Tibial nerve (tissue), 4 donors: ENCODE results near the gene B3GALNT1. TPM values are rescaled to one million over a fixed set of nuclear protein-coding genes. Genes with fewer than 3 reads are reported as not detected.

Experiments
- DNase-seq, 2 donors: peaks; one replicate each; pipeline ENCODE4 v3.0.0-alpha.2; 2019; ENCODE audit warnings: low spot score in 2 of 2
- H3K27ac ChIP-seq, 4 donors: fragments of 200-600 bp; sonication (generic) in 3 of 4; one replicate each; pipeline ENCODE4 v1.5.1; 2017 to 2019; ENCODE audit warnings: mild to moderate bottlenecking in 1 of 4
- H3K27me3 ChIP-seq, 2 donors: fragments of 200-600 bp; sonication (generic) in 1 of 2; one replicate each; pipeline versions ENCODE4 v1.5.1 to v1.6.0; 2017 to 2019
- H3K36me3 ChIP-seq, 3 donors: fragments of 200-600 bp; sonication (generic); one replicate each; pipeline ENCODE4 v1.5.1; 2018 to 2019
- H3K4me1 ChIP-seq, 4 donors: fragments of 200-600 bp; sonication (generic) in 3 of 4; one replicate each; pipeline ENCODE4 v1.5.1; 2017 to 2019
- H3K4me3 ChIP-seq, 4 donors: fragments of 200-600 bp; sonication (generic) in 3 of 4; one replicate each; pipeline ENCODE4 v1.5.1; 2017 to 2019; ENCODE audit warnings: mild to moderate bottlenecking in 1 of 4, moderate library complexity in 1 of 4
- H3K9me3 ChIP-seq, 4 donors: fragments of 200-600 bp; sonication (generic) in 3 of 4; one replicate each; pipeline ENCODE4 v1.5.1; 2017 to 2019
- EP300 ChIP-seq, 2 donors: sonication (generic); formaldehyde crosslinking; IDR thresholded peaks; one replicate each; pipeline ENCODE4 v1.6.1; 2017; ENCODE audit warnings: antibody characterized with exemption in 2 of 2, mild to moderate bottlenecking in 1 of 2
- POLR2A ChIP-seq, 2 donors: fragments of 450-650 bp; IDR thresholded peaks; one replicate each; pipeline ENCODE4 v1.6.1; 2017; ENCODE audit warnings: antibody characterized with exemption in 2 of 2, mild to moderate bottlenecking in 2 of 2, moderate library complexity in 2 of 2
- WGBS, 2 donors: methylation state at CpG; one replicate each; pipeline ENCODE4 v1.1.5; 2018; 5-methylcytosine and 5-hydroxymethylcytosine counted together
- total RNA-seq, 4 donors: library from RNA; depleted of rRNA; stranded (reverse); fragments of >200 nt; gene quantifications; one replicate each; pipeline ENCODE4 v1.1.0, GENCODE V29; 2016
- TF ChIP-seq, protein P1 (sequence below), 5 experiments: fragments of 200-600 bp in 3 of 5; fragments of 450-650 bp in 2 of 5; sonication (generic) in 3 of 5; IDR thresholded peaks; one replicate each; pipeline ENCODE4 v1.5.1; 2016 to 2019; ENCODE audit warnings: antibody characterized with exemption in 5 of 5, mild to moderate bottlenecking in 3 of 5, moderate library complexity in 2 of 5

The B3GALNT1 gene
- total RNA-seq, 4 donors from 2014 or later: 5.7 to 21.6 (median 8.2) TPM

- H3K9me3 ChIP-seq: no peaks in the 10 kb centered on the region
- H3K27me3 ChIP-seq: no peaks in the 10 kb centered on the region
- H3K27ac ChIP-seq: peak overlapping the region in 1 of 4 donors; percentile 14
- WGBS, 2 donors: 59 to 62% methylated on average over 6 of the region's 6 CpGs
- H3K4me1 ChIP-seq: peaks cover 0 to 22% (median 1%) of the 10 kb centered on the region in 4 donors
- H3K4me3 ChIP-seq: no peak overlapping the region
- DNase-seq: no peak
- TF ChIP-seq, protein P1, sequence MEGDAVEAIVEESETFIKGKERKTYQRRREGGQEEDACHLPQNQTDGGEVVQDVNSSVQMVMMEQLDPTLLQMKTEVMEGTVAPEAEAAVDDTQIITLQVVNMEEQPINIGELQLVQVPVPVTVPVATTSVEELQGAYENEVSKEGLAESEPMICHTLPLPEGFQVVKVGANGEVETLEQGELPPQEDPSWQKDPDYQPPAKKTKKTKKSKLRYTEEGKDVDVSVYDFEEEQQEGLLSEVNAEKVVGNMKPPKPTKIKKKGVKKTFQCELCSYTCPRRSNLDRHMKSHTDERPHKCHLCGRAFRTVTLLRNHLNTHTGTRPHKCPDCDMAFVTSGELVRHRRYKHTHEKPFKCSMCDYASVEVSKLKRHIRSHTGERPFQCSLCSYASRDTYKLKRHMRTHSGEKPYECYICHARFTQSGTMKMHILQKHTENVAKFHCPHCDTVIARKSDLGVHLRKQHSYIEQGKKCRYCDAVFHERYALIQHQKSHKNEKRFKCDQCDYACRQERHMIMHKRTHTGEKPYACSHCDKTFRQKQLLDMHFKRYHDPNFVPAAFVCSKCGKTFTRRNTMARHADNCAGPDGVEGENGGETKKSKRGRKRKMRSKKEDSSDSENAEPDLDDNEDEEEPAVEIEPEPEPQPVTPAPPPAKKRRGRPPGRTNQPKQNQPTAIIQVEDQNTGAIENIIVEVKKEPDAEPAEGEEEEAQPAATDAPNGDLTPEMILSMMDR (IDR thresholded peaks at IDR 0.05): no peak
- TF ChIP-seq EP300 (IDR thresholded peaks at IDR 0.05) (no peak), POLR2A (IDR thresholded peaks at IDR 0.05) (no peak)
- H3K36me3 ChIP-seq: no peaks in the 10 kb centered on the region
Observed at GRCh38 chr3:161070980-161071663, 34.0 kb downstream of the B3GALNT1 start.

DNA sequence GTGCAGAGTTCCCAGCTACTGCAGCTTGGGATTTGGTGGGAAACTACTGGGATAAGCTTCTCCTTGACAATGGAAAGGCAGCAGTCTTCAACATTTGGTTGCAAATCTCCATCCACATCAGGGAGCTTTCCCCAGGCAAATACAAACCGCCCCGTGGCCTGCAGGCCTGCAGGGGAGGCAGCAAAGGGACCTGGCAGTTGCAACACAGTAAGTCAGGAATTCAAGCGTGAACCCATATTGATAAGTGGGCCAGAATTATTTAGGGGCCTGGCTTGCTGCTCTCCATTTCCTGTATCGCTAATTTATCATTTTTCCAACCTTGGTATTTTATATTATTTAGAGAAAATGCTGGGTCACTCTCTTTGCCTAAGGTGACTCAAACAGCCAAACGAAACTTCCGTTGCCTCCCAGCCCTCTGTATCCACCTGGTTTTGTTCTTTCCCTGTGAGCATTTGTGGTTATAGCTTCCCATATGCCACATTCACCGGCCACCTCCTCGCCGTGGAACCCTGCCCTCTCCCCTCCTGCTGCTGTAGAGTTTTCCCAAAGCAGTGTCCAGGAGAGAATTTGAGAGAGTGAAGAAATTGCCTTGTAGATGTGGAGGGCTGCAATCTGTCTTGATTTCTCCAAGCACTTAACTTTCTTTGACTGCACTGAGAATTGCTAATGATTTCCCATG lies 34.8 kb downstream of the B3GALNT1 start:
- Histone ChIP-seq H3K9me3 (no peaks in the 10 kb centered on the region), H3K4me1 (peaks cover 0 to 22% (median 1%) of the 10 kb centered on the region in 4 donors), H3K27me3 (no peaks in the 10 kb centered on the region), H3K4me3 (no peak overlapping the region), H3K27ac (peak overlapping the region in 2 of 4 donors; percentile 14 to 43), H3K36me3 (no peaks in the 10 kb centered on the region)
- TF ChIP-seq EP300 (IDR thresholded peaks at IDR 0.05): no peak
- TF ChIP-seq, protein P1 (IDR thresholded peaks at IDR 0.05): no peak
- no peak for TF ChIP-seq POLR2A (IDR thresholded peaks at IDR 0.05)
- WGBS, 2 donors: 77 to 90% methylated on average over 9 of the region's 9 CpGs
- no peak for DNase-seq

DNA sequence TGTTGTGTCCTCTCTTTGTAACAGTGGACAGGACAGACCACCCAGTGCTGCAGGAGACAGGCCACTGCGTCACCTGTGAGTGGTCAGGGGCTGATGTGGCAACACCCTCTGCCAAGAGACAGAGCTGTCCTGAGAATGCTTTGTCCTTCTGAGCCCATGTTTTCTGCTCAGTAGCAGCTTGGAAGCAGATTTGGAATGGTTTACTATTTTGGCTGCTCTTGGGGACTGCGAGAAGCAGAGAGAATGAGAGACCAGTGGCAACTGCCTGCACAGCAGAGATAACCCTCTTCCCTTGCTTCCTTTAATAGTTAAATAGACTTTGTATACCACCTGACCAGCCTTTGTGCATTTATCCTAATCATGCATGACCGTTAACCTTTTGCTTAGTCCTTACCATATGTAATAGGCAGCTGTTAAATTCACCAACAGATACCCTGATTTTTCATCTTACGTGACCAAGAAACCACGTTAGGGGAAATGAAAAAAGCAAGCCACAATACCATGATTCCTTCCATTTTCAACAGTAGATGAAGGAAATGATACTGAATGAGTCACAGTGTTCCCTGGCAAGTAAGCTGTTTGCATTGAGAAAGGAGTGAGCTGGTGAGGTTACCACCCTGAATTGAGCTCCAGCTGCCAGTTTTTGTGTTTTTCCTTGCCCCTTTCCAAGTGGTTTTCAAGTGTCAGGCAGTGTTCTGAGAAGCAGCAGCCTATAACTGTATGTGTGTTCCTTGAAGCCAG lies 35.5 kb downstream of the B3GALNT1 start:
- Histone ChIP-seq H3K4me1 (peaks cover 0 to 22% (median 1%) of the 10 kb centered on the region in 4 donors), H3K36me3 (no peaks in the 10 kb centered on the region), H3K9me3 (no peaks in the 10 kb centered on the region), H3K4me3 (no peak overlapping the region), H3K27ac (peak overlapping the region in 2 of 4 donors; percentile 43 to 47), H3K27me3 (no peaks in the 10 kb centered on the region)
- WGBS, 2 donors: 67 to 70% methylated on average over 5 of the region's 5 CpGs
- TF ChIP-seq POLR2A (IDR thresholded peaks at IDR 0.05): no peak
- TF ChIP-seq, protein P1 (IDR thresholded peaks at IDR 0.05): no peak
- peak in 1 of 2 donors; percentile 61 for TF ChIP-seq EP300 (IDR thresholded peaks at IDR 0.05)
- no peak for DNase-seq

DNA sequence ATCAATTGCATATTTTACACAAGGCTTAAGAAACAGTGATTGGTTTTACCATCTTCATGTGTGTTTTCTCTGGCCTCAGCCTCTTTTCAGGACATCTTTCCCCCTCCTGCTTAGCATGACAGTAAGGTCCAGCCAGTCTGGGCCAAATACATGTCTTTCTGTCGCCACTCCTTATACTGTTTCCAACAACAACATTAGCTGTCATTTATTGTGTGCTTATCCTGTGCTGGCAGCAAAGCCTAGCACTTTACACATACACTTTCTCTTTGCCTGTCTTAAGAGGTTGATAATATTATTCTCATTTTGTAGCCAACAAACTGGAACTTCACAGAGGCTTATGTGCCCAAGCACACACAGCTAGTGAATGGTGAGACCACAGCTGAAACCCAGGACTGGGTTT lies 37.8 kb downstream of the B3GALNT1 start:
- H3K27me3 ChIP-seq: no peaks in the 10 kb centered on the region
- DNase-seq: no peak
- no peak overlapping the region for H3K4me3 ChIP-seq
- H3K27ac ChIP-seq: no peak overlapping the region
- peaks cover 0 to 22% (median 1%) of the 10 kb centered on the region in 4 donors for H3K4me1 ChIP-seq
- H3K9me3 ChIP-seq: no peaks in the 10 kb centered on the region
- 74 to 89% methylated on average over 1 of the region's 1 CpG for WGBS, 2 donors
- TF ChIP-seq POLR2A (IDR thresholded peaks at IDR 0.05): no peak
- TF ChIP-seq, protein P1 (IDR thresholded peaks at IDR 0.05): no peak
- TF ChIP-seq EP300 (IDR thresholded peaks at IDR 0.05): no peak
- H3K36me3 ChIP-seq: no peaks in the 10 kb centered on the region
